HFF-Myc (cell line): ENCODE measurements around the gene DNAJC15.
"Not testable (repeated sequence)": the region's sequence is repeated elsewhere in the genome, so short reads cannot be mapped to it uniquely, and the experiment has no call there.

Experiments
- DNase-seq: peaks from one replicate; pipeline ENCODE4 v3.0.0-alpha.2; 2011; ENCODE audit warnings: low read depth; ENCODE audit errors: extremely low read depth
- H3K4me3 ChIP-seq: replicated peaks from 2 replicates; pipeline ENCODE4 v1.5.1; 2011; ENCODE audit warnings: low read depth, mild to moderate bottlenecking, control low read depth, low read length
- TF ChIP-seq, protein P1 (sequence below): IDR thresholded peaks from 2 replicates; pipeline ENCODE4 v1.5.1; 2012; ENCODE audit warnings: mild to moderate bottlenecking, low read depth, low read length, control low read depth; ENCODE audit errors: missing control alignments

The DNAJC15 gene

GRCh38 chr13:42985312-42986175 is 37.8 kb upstream of the DNAJC15 start:
- DNase-seq, result no peak
- TF ChIP-seq, protein P1, sequence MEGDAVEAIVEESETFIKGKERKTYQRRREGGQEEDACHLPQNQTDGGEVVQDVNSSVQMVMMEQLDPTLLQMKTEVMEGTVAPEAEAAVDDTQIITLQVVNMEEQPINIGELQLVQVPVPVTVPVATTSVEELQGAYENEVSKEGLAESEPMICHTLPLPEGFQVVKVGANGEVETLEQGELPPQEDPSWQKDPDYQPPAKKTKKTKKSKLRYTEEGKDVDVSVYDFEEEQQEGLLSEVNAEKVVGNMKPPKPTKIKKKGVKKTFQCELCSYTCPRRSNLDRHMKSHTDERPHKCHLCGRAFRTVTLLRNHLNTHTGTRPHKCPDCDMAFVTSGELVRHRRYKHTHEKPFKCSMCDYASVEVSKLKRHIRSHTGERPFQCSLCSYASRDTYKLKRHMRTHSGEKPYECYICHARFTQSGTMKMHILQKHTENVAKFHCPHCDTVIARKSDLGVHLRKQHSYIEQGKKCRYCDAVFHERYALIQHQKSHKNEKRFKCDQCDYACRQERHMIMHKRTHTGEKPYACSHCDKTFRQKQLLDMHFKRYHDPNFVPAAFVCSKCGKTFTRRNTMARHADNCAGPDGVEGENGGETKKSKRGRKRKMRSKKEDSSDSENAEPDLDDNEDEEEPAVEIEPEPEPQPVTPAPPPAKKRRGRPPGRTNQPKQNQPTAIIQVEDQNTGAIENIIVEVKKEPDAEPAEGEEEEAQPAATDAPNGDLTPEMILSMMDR, result no peak
- no peak overlapping the region for H3K4me3 ChIP-seq

DNA sequence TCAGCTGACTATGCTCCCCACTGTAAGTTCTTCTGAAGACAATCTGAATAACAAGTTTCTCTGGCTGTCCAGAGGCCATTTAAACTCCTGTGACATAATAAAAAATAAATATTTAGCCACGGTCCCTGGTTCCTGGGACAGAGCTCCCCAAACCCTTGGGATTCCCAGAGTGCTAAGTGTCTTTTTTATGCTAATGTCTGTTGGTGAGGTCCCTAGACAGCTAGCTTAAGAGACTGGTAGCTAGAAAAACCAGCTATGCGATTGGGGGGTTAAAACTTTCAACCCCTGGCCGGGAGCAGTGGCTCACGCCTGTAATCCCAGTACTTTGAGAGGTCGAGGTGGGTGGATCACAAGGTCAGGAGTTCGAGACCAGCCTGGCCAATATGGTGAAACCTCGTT is 37.2 kb upstream of the DNAJC15 start:
- no peak for DNase-seq
- TF ChIP-seq, protein P1, result no peak
- no peak overlapping the region for H3K4me3 ChIP-seq

DNA sequence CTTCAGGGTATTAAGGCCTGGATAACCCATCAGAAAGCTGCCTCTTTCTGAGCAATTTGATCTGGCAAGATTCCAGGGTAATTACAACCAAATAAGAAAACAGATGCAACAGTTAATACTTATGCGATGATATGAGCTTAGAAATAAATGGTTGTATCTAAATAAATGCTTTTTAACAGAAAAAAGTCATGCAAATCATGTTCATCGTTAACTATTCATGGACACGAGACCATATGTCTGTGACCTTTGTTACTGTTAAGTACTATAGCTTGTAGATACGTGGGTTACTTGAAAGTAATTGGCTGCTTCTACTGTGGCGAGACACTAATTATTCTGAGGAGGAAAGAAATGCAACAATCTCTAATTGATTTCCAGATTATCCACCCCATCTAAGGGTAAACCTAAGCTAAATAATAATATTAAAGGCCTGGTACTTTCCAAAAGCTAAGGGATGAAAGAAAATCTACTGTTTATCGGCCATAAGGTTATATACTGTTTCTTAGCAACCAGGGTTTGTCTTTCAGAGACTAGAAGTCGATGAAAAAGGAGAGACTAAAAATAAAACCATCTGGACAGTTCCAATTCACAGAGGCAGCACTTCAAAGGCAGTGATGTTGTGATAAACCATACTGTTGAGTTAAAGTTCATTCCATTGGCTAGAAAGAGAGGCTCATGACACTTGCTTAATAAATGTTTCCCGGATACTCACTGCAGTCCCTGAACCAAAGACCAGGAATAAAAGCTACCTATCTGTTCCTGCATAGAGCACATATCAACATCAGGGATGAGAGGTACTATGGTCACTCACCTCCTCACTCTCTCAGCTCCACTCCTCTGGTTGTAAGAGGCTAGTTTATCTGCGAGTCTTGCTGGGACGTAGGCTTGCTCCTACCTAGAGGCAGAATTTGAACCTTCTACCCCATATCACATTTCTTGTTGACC is 32.8 kb upstream of the DNAJC15 start:
- TF ChIP-seq, protein P1, result no peak
- no peak overlapping the region for H3K4me3 ChIP-seq
- no peak for DNase-seq

DNA sequence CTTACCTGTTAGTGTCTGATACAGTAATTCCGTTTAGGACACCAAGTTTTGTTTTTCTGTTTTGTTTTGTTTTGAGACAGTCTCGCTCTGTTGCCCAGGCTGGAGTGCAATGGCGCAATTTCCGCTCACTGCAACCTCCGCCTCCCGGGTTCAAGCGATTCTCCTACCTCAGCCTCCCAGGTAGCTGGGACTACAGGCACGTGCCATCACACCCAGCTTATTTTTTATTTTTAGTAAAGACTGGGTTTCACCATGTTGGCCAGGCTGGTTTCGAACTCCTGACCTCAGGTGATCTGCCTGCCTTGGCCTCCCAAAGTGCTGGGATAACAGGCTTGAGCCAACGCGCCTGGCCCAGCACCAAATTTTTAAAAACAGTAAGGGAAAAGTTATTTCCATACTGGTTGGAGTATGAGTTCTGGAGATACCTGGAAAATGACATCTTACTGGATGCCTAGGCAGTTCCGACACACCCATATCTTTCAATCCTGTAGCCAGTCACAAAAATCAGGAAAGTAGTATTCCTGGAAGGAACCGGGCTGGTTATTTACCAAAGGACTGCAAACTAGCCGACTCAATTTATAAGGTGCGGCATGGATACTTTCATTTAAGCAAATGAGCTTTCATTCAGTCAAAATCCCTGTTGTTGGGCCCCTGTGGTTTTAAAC is 32.0 kb upstream of the DNAJC15 start:
- not testable (repeated sequence) for DNase-seq
- H3K4me3 ChIP-seq, result peak overlapping the region; percentile 50

DNA sequence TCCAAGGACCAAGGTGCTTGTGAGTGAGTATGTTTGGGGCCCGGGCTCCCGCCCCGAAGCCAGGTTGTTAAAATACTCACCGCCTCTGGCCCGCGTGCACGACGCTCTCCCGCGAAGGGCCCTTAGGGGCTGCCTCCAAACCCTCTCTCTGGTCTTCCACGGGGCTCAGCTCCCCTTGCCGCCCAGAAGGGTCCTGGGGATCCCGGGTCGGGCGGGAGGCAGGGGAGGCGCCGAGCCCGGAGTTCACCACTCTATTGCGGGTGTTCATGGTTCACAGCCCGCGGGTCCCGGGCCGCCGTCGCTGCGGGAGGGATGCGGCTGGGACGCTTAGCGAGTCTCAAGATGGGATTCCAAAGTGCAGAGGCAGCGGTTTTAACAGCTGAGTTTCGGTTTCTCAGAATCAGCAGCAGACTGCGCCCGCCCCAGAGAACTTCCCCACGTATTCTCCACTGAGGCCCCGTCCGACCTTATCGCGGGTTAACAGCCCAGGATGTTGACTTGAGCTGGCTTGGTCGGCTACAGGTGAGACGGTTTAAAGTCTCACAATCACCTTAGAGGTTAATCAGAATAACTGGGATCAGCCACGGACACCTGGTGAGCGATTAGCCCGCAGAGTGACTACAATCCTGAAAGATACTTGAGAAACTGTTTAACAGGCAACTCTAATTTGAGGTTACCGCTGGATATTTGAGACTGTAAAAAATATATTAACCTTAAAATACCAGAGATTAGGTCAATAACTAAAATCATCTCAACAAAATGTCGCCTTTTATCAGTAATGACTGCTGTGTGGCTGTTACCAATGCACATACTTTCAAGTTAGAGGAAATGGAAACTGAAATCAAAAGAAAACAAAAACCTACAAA is 31.3 kb upstream of the DNAJC15 start, which contains the start of gene EPSTI1:
EPSTI1 (minus strand) TSS at position 344 of the 866 bp plus-strand sequence; CDS start at position 268, 76 bp downstream.
- TF ChIP-seq, protein P1, result no peak
- peak within 1 kb of the TSS; percentile 50 for H3K4me3 ChIP-seq
- DNase-seq, result no peak

- TF ChIP-seq, protein P1, result no peak
- no peak overlapping the region for H3K4me3 ChIP-seq
- no peak for DNase-seq
These were observed 30.6 kb upstream of the DNAJC15 start for GRCh38 chr13:42992764-42993122.
